Measurements from ENCODE around the gene FERMT3. TPM values are rescaled to one million over a fixed set of nuclear protein-coding genes. Genes with fewer than 3 reads are reported as not detected.

The FERMT3 gene
- total RNA-seq, 1 experiment from 2014 or later, result 10.6 TPM

DNA sequence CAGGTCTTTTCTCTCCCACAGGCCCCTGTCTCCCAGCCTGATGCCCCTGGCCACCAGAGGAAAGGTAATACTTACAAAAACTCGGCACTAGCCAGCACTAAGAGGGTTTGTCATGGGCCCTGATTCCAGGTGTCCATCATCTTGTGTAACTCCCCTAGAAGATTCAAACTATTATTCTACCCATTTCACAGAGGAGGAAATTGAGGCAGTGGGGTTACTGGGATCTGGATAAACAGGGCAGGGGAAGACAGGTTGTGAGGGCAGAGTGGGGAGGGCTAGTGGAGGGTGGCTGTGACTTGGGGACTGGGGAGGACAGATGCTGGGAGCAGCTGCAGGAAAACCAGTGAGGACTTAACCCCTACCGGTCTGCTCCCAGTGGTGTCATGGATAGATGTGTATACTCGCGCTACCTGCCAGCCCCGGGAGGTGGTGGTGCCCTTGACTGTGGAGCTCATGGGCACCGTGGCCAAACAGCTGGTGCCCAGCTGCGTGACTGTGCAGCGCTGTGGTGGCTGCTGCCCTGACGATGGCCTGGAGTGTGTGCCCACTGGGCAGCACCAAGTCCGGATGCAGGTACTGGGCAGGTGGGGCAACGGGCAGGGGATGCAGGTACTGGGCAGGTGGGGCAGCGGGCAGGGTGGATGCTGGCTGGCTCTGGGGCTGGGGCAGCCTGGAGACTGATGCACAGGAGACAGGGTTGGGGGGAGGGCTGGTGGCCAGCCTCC lies 29.1 kb downstream of the FERMT3 start:
- H3K4ac ChIP-seq (ENCODE audit: low read depth, low read length), result no peak overlapping the region
- no peak overlapping the region for H3T11ph ChIP-seq (ENCODE audit: low read length)
- DNase-seq, result no peak
- no peaks in the 10 kb centered on the region for H3K79me2 ChIP-seq (ENCODE audit: insufficient read depth, low read length)
- no peaks in the 10 kb centered on the region; the same call in 1 of the 2 replicates for H3K27me3 ChIP-seq (ENCODE audit: insufficient read depth, low read length)
- H2AK5ac ChIP-seq (ENCODE audit: insufficient read length, low read length), result no peak overlapping the region
- H3K14ac ChIP-seq (ENCODE audit: insufficient read depth, low read length), result no peak overlapping the region
- no peak overlapping the region for H2AFZ ChIP-seq (ENCODE audit: low read length)
- H3K27me3 Mint-ChIP-seq (ENCODE audit: low read depth), result peaks cover 20% of the 10 kb centered on the region
- H3K23ac ChIP-seq (ENCODE audit: insufficient read length, low read depth, low read length), result no peak overlapping the region
- no peak overlapping the region for H3K18ac ChIP-seq (ENCODE audit: insufficient read length, low read depth, low read length)
- H4K5ac ChIP-seq (ENCODE audit: insufficient read length, low read depth, low read length), result no peak overlapping the region
- no peak overlapping the region for H2BK15ac ChIP-seq (ENCODE audit: low read depth, low read length)
- H3K27ac ChIP-seq (ENCODE audit: insufficient read length, low read depth, low read length), result no peak overlapping the region
- H2BK5ac ChIP-seq (ENCODE audit: insufficient read length, low read length), result no peak overlapping the region
- no CpG with 5 or more reads among the region's 12 CpGs for WGBS (ENCODE audit: extremely low coverage, insufficient read length, low lambda C conversion rate)
- no peaks in the 10 kb centered on the region for H4K20me1 ChIP-seq (ENCODE audit: control insufficient read depth, insufficient read depth, insufficient read length)
- H2BK120ac ChIP-seq (ENCODE audit: low read depth, low read length, poor library complexity, severe bottlenecking), result no peak overlapping the region
- H3K4me3 Mint-ChIP-seq, result peak overlapping the region; percentile 81 to 85
- no peaks in the 10 kb centered on the region for H3K4me1 ChIP-seq (ENCODE audit: insufficient read depth, low read length)
- no peak overlapping the region for H3K9ac ChIP-seq (ENCODE audit: extremely low read depth, insufficient read length, low read length)
- H3K4me2 ChIP-seq (ENCODE audit: insufficient read depth, insufficient read length, low read length), result peak overlapping the region; percentile 42
- peaks cover 22 to 30% of the 10 kb centered on the region in 2 experiments for H3K4me1 Mint-ChIP-seq
- H3K27ac Mint-ChIP-seq, result no peak overlapping the region
- peaks cover 18% of the 10 kb centered on the region for H3K23me2 ChIP-seq (ENCODE audit: insufficient read length, low read depth, low read length, poor library complexity, severe bottlenecking)
- H3K79me1 ChIP-seq (ENCODE audit: insufficient read depth, low read depth, low read length, poor library complexity, severe bottlenecking), result no peaks in the 10 kb centered on the region
- H4K8ac ChIP-seq (replicated peaks; ENCODE audit: insufficient read length, low read depth, low read length), result no peak overlapping the region
- no peaks in the 10 kb centered on the region for H3K9me3 ChIP-seq (ENCODE audit: control insufficient read depth, low read depth, low read length)
- no peak for TF ChIP-seq CTCF (conservative IDR thresholded peaks at IDR 0.05)
- H3K36me3 Mint-ChIP-seq (ENCODE audit: insufficient read depth in 1 of 3, low read depth in 3 of 3), result peaks cover 4 to 26% (median 13%) of the 10 kb centered on the region in 3 experiments; a peak in 6 of 7 replicates
- no peak overlapping the region for H2BK12ac ChIP-seq (ENCODE audit: insufficient read length, low read depth, low read length)
- no peak overlapping the region for H2BK20ac ChIP-seq (ENCODE audit: low read depth, low read length, poor library complexity, severe bottlenecking)
- no peak overlapping the region for H3K56ac ChIP-seq (ENCODE audit: insufficient read length, low read depth, low read length)
- no peak overlapping the region for H4K91ac ChIP-seq (ENCODE audit: insufficient read length, low read depth, low read length)
- no peaks in the 10 kb centered on the region for H3K9me3 Mint-ChIP-seq
